ENCODE measurements around the gene ITGAD. TPM values are rescaled to one million over a fixed set of nuclear protein-coding genes. Genes with fewer than 3 reads are reported as not detected.

Gene ITGAD
- total RNA-seq, 1 donor: not detected

- DNase-seq (ENCODE audit: low read depth): no peak
- H3K4me3 ChIP-seq (ENCODE audit: low read depth, low read length): no peak overlapping the region
- no peak for TF ChIP-seq CTCF (IDR thresholded peaks at IDR 0.05; ENCODE audit: insufficient read depth, low read depth, low read length)
Measured at GRCh38 chr16:31365131-31365865, 27.8 kb upstream of the ITGAD start.

- no peak overlapping the region for H3K4me3 ChIP-seq (ENCODE audit: low read depth, low read length)
- DNase-seq (ENCODE audit: low read depth): no peak
- no peak for TF ChIP-seq CTCF (IDR thresholded peaks at IDR 0.05; ENCODE audit: insufficient read depth, low read depth, low read length)
Measured at GRCh38 chr16:31367853-31368252, 25.3 kb upstream of the ITGAD start.

GRCh38 chr16:31371008-31371407 is 22.1 kb upstream of the ITGAD start:
- no peak overlapping the region for H3K4me3 ChIP-seq (ENCODE audit: low read depth, low read length)
- DNase-seq (ENCODE audit: low read depth): no peak
- no peak for TF ChIP-seq CTCF (IDR thresholded peaks at IDR 0.05; ENCODE audit: insufficient read depth, low read depth, low read length)

- no peak overlapping the region for H3K4me3 ChIP-seq (ENCODE audit: low read depth, low read length)
- DNase-seq (ENCODE audit: low read depth): no peak
- no peak for TF ChIP-seq CTCF (IDR thresholded peaks at IDR 0.05; ENCODE audit: insufficient read depth, low read depth, low read length)
Measured at GRCh38 chr16:31371619-31372484, 21.3 kb upstream of the ITGAD start.

GRCh38 chr16:31373235-31373634 is 19.9 kb upstream of the ITGAD start:
- TF ChIP-seq CTCF (IDR thresholded peaks at IDR 0.05; ENCODE audit: insufficient read depth, low read depth, low read length): no peak
- no peak for DNase-seq (ENCODE audit: low read depth)
- no peak overlapping the region for H3K4me3 ChIP-seq (ENCODE audit: low read depth, low read length)

- no peak overlapping the region for H3K4me3 ChIP-seq (ENCODE audit: low read depth, low read length)
- no peak for DNase-seq (ENCODE audit: low read depth)
- TF ChIP-seq CTCF (IDR thresholded peaks at IDR 0.05; ENCODE audit: insufficient read depth, low read depth, low read length): no peak
Measured at GRCh38 chr16:31375231-31375630, 17.9 kb upstream of the ITGAD start.
